Smooth muscle cell (in vitro differentiated cells): ENCODE results near the gene MYD88. TPM values are rescaled to one million over a fixed set of nuclear protein-coding genes. Genes with fewer than 3 reads are reported as not detected.

Experiments used
- DNase-seq: peaks from one replicate; lab custom pipeline; 2025; ENCODE audit not compliant: unreplicated experiment; lab: John Stamatoyannopoulos, UW
- H2AFZ ChIP-seq: fragments of 200-600 bp; sonication (generic); 2 replicates; pipeline ENCODE4 v1.6.0; 2016; ENCODE audit warnings: antibody characterized with exemption, low read depth, mild to moderate bottlenecking
- H3F3A ChIP-seq: fragments of 200-600 bp; sonication (generic); 2 replicates; pipeline ENCODE4 v1.6.0; 2017; ENCODE audit warnings: antibody characterized with exemption, low read depth
- H3K27ac ChIP-seq: fragments of 200-600 bp; sonication (generic); 2 replicates; pipeline ENCODE4 v1.5.1; 2016; ENCODE audit warnings: low read depth, mild to moderate bottlenecking
- H3K27me3 ChIP-seq: fragments of 200-600 bp; sonication (generic); 2 replicates; pipeline ENCODE4 v1.6.1; 2016; ENCODE audit warnings: low read depth, mild to moderate bottlenecking
- H3K36me3 ChIP-seq: fragments of 200-600 bp; sonication (generic); 2 replicates; pipeline ENCODE4 v1.5.1; 2016; ENCODE audit warnings: low read depth
- H3K4me1 ChIP-seq: fragments of 200-600 bp; sonication (generic); 2 replicates; pipeline ENCODE4 v1.5.1; 2016; ENCODE audit warnings: low read depth
- H3K4me2 ChIP-seq: fragments of 200-600 bp; sonication (generic); 2 replicates; pipeline ENCODE4 v1.6.0; 2016; ENCODE audit warnings: mild to moderate bottlenecking
- H3K4me3 ChIP-seq: fragments of 200-600 bp; sonication (generic); 2 replicates; pipeline ENCODE4 v1.5.1; 2016; ENCODE audit warnings: mild to moderate bottlenecking
- H3K79me2 ChIP-seq: fragments of 200-600 bp; sonication (generic); 2 replicates; pipeline ENCODE4 v1.6.0; 2016; ENCODE audit warnings: low read depth, mild to moderate bottlenecking
- H3K9ac ChIP-seq: fragments of 200-600 bp; sonication (generic); 2 replicates; pipeline ENCODE4 v1.6.0; 2016; ENCODE audit warnings: low read depth
- H3K9me3 ChIP-seq: fragments of 200-600 bp; sonication (generic); replicated peaks from 2 replicates; pipeline ENCODE4 v1.5.1; 2016; ENCODE audit warnings: low read depth
- H4K20me1 ChIP-seq: fragments of 200-600 bp; sonication (generic); 2 replicates; pipeline ENCODE4 v1.6.0; 2016; ENCODE audit warnings: low read depth
- WGBS: methylation state at CpG from one replicate; pipeline ENCODE4 v1.1.7; 2016; ENCODE audit warnings: low lambda C conversion rate; 5-methylcytosine and 5-hydroxymethylcytosine counted together
- polyA plus RNA-seq: library from polyadenylated mRNA; unstranded; fragments of >200 nt; fragmentation: Nextera tagmentation; extraction: Ambion mirVana; gene quantifications from 2 replicates; pipeline ENCODE4 v1.2.1, GENCODE V29; 2016
- total RNA-seq: library from RNA; depleted of rRNA; stranded (reverse); fragments of >200 nt; gene quantifications from 2 replicates; pipeline ENCODE4 v1.2.3, GENCODE V29; 2014
- TF ChIP-seq, protein P1 (sequence below): fragments of 200-600 bp; sonication (generic); IDR thresholded peaks from 2 replicates; pipeline ENCODE4 v1.5.1; 2017; ENCODE audit warnings: borderline replicate concordance, mild to moderate bottlenecking, antibody characterized with exemption; ENCODE audit not compliant: insufficient read depth, poor library complexity, severe bottlenecking

The MYD88 gene
- total and polyA plus RNA-seq, 2 experiments from 2014 or later, result 14.1 to 37.5 TPM

DNA sequence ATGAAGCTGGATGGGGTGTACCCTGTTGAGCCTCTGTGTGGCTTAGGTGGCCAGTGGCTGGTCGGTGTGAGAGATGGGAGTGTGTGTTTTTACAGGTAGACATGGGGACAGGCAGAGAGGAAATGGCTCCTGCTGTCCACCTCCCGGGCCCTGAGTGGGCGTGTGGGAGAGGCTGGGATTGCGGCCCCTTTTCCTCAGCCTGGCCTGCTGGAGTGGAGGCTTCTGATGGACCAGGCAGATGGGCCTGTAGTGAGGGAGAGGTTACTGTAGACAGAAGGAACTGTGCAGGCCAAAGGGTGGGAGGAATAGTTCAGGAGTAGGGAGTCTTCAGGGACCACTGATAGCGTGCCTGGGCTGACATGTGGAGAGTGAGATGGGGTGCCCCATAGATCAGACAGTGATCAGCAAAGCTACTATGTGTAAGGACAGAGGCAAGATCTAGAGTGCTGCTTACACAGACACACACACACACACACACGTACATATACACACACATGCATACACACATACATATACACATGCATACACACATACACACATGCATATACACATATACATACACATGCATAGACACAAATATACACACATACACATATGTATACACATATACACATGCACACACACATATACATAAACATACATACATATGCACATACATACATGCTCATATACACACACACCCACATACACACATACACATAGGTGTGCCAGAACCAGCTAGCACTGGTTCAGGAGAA is 28.0 kb upstream of the MYD88 start:
- Histone ChIP-seq H3K9ac (no peak overlapping the region), H3K9me3 (peaks cover 3% of the 10 kb centered on the region), H3K27ac (no peak overlapping the region), H3F3A (no peaks in the 10 kb centered on the region), H3K4me3 (no peak overlapping the region), H2AFZ (no peak overlapping the region), H3K27me3 (no peaks in the 10 kb centered on the region), H4K20me1 (no peaks in the 10 kb centered on the region), H3K4me1 (no peaks in the 10 kb centered on the region), H3K79me2 (no peaks in the 10 kb centered on the region), H3K36me3 (no peaks in the 10 kb centered on the region), H3K4me2 (no peak overlapping the region)
- DNase-seq, result no peak
- 95% methylated on average over 5 of the region's 6 CpGs for WGBS
- TF ChIP-seq, protein P1, sequence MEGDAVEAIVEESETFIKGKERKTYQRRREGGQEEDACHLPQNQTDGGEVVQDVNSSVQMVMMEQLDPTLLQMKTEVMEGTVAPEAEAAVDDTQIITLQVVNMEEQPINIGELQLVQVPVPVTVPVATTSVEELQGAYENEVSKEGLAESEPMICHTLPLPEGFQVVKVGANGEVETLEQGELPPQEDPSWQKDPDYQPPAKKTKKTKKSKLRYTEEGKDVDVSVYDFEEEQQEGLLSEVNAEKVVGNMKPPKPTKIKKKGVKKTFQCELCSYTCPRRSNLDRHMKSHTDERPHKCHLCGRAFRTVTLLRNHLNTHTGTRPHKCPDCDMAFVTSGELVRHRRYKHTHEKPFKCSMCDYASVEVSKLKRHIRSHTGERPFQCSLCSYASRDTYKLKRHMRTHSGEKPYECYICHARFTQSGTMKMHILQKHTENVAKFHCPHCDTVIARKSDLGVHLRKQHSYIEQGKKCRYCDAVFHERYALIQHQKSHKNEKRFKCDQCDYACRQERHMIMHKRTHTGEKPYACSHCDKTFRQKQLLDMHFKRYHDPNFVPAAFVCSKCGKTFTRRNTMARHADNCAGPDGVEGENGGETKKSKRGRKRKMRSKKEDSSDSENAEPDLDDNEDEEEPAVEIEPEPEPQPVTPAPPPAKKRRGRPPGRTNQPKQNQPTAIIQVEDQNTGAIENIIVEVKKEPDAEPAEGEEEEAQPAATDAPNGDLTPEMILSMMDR, result no peak

DNA sequence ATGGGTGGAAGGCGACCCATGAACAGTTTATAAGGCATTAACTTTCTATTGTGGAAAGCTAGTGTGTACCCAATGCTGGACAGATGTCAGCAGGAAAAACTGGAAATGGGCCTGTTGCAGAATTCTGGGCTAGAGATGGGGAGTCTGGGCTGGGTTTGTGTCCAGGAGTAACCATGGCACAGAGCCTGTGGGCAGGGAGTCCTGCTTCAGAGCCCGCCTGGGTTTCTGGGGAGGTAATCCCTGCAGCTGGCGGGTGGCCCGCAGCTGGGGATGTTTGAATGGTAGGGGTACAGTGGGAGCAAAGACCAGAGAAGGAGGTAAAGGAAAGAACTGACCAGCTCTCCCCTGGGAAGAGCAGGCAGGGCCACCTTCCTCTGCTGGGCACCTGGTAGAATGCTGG is 27.3 kb upstream of the MYD88 start:
- DNase-seq, result no peak
- TF ChIP-seq, protein P1, result no peak
- H3K9me3 ChIP-seq, result no peaks in the 10 kb centered on the region
- no peaks in the 10 kb centered on the region for H3K27me3 ChIP-seq
- no peaks in the 10 kb centered on the region for H3K4me1 ChIP-seq
- no peaks in the 10 kb centered on the region for H3F3A ChIP-seq
- H3K79me2 ChIP-seq, result no peaks in the 10 kb centered on the region
- H4K20me1 ChIP-seq, result no peaks in the 10 kb centered on the region
- WGBS, result 96% methylated on average over 4 of the region's 4 CpGs
- no peak overlapping the region for H3K9ac ChIP-seq
- no peak overlapping the region for H3K4me3 ChIP-seq
- no peak overlapping the region for H2AFZ ChIP-seq
- H3K4me2 ChIP-seq, result no peak overlapping the region
- no peaks in the 10 kb centered on the region for H3K36me3 ChIP-seq
- H3K27ac ChIP-seq, result no peak overlapping the region

DNA sequence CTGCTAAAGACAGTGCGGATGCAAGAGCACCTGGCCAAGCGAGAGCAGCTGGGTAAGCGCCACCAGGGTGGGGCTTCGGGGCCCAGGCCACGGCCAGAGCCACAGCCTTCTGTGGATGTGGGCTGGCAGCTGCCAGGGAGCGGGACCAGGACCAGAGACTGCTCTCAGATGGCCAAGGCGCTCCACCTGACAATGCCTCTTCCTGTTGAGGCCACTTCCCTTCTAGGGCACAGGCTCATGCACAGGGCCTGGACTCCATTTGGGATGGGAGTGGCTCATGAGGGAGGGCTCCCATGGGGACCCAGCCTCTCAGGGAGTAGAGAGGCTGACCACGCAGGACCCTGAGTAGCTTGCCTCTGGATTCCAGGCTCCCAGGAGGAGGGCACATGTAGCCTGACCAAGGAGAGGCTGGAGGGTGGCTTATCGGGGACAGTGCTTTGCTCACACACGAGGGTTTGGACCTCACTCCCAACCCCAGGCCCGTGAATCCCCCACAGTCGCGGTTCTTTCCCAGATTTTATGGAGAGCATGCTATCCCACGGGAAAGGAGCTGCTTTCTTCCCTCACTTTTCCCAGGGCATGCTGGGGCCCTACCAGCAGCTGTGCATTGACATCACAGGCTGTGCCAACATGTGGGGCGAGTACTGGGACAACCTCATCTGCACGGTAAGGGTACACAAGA is 26.6 kb upstream of the MYD88 start:
- H3K4me2 ChIP-seq, result no peak overlapping the region
- H3K4me3 ChIP-seq, result no peak overlapping the region
- no peak overlapping the region for H3K27ac ChIP-seq
- no peak overlapping the region for H3K9ac ChIP-seq
- no peaks in the 10 kb centered on the region for H4K20me1 ChIP-seq
- no peaks in the 10 kb centered on the region for H3K79me2 ChIP-seq
- no peaks in the 10 kb centered on the region for H3K27me3 ChIP-seq
- H3K36me3 ChIP-seq, result no peaks in the 10 kb centered on the region
- WGBS, result 91% methylated on average over 16 of the region's 16 CpGs
- no peaks in the 10 kb centered on the region for H3K4me1 ChIP-seq
- H3K9me3 ChIP-seq, result no peaks in the 10 kb centered on the region
- H3F3A ChIP-seq, result no peaks in the 10 kb centered on the region
- no peak for DNase-seq
- H2AFZ ChIP-seq, result no peak overlapping the region
- TF ChIP-seq, protein P1, result no peak
